GM19023 (cell line): ENCODE data around the gene TNFSF11.

ENCODE experiments used
- ATAC-seq: cut with Tn5 transposase; IDR thresholded peaks from one replicate; pipeline ENCODE4 v1.9.1; 2021; ENCODE audit warnings: mild to moderate bottlenecking, moderate library complexity; ENCODE audit not compliant: unreplicated experiment

Gene TNFSF11

GRCh38 chr13:42651936-42652641 is 78.1 kb downstream of the TNFSF11 start:
- no peak for ATAC-seq

DNA sequence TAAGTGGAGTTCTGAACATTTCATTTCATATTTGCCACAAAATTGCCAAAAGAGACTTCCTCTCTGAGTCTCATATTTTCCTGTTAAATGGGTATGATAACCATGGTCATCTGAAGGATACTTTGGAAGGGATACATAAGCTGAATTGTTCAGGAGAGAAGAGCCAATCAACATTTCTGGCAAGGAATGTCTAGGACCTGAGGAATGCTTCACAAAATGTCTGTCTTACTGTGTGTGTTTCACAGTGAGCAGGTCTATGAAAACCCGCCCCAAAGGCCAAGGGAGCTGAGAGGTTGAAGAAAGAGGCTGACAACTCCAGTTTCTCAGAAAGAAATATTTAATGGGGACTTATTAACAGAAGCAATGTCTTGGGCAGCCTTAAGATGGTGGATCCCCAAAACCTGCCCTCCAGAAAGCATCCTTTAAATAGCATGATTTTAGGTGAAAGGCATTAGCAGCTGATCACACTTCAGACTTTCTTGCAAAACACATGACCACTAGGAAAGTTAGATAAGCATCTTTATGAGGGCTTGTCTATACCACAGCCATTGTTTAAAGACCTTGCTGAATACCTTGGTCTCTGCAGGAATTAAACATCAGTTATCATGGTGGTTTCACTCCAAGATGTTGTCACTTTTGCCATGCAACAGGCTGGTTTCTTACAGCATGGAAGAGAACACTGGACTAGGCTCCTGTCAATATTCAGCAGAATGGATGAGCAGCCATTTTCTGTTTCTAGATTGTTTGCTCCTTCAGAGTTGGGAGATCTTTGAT is 78.9 kb downstream of the TNFSF11 start:
- no peak for ATAC-seq

DNA sequence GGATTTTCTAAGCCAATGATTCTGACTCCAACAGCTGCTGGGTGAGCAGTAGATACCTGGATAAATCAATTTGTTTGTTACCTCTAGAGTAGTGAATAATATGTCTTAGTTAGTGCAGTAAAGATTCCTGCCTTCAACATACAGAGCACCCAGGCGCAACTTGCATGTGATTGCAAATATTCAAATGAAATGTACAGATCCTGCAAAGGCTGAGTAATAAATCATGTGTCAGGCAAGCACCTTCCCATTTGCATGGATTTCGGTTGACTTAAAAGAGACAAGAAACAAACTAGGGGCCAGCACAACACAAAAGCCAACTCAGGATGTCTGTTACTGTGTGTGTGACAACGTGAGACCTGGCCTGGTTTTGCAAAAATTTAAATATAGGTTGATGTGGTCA is 79.7 kb downstream of the TNFSF11 start:
- no peak for ATAC-seq

DNA sequence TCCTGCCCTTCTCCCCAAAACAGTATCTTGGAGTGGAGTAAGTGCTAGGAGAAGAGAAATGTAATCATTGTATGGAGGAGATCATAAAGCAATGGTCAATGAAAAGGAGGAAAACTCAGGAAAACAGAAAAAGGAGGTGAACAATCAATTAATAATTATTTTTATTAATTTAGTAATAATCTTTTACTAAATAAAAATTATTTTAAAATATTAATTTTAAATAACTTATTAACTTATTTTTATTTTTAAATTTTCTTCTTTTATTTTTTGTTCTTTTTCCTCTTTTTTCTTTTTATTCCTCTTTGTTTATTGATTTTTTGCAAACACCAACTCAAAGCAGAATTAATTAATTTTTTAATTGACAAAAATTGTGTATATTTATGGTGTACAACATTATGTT is 80.3 kb downstream of the TNFSF11 start:
- ATAC-seq = no peak

GRCh38 chr13:42654722-42655121 is 80.8 kb downstream of the TNFSF11 start:
- no peak for ATAC-seq

GRCh38 chr13:42656161-42656560 is 82.2 kb downstream of the TNFSF11 start:
- ATAC-seq = no peak

DNA sequence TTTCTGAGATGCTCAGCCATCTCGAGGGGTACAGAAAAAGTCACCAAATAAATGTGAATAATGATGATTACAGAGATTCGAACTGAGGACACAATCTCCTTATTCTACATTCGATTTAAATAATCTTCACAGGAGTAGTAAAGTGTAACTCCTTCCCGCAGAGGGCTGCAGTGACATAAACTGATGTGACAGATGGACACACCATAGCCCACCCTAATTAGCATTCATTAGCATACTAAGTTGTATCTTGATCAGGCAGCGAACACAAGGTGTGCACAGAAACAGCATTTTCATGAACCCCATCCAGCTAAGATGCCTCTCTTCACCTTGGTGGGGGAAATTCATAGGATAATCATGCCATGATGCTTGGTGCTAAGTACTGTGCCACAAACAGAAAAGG is 83.0 kb downstream of the TNFSF11 start:
- no peak for ATAC-seq
